Subcutaneous abdominal adipose tissue (tissue), 5 donors: ENCODE data around the gene RNASE4.
A peak's percentile ranks its signal among the peaks of the same experiment; 100 is the strongest.
"Not testable (repeated sequence)": the region's sequence is repeated elsewhere in the genome, so short reads cannot be mapped to it uniquely, and the experiment has no call there.

ENCODE experiments used
- H3K27ac ChIP-seq: one replicate; pipeline ENCODE4 v1.7.0; 2013; ENCODE audit warnings: low read depth, mild to moderate bottlenecking, inconsistent platforms, low read length, moderate library complexity
- H3K27me3 ChIP-seq, 5 donors: one replicate each; pipeline ENCODE4 v1.7.0; 2013; ENCODE audit warnings: low read length in 5 of 5, inconsistent platforms in 1 of 5; ENCODE audit not compliant: control insufficient read depth in 5 of 5, insufficient read depth in 4 of 5
- H3K36me3 ChIP-seq, 5 donors: one replicate each; pipeline ENCODE4 v1.7.0; 2013; ENCODE audit warnings: low read length in 5 of 5; ENCODE audit not compliant: control insufficient read depth in 5 of 5, insufficient read depth in 5 of 5
- H3K4me1 ChIP-seq, 5 donors: one replicate each; pipeline ENCODE4 v1.7.0; 2013; ENCODE audit warnings: low read length in 5 of 5, mild to moderate bottlenecking in 3 of 5, moderate library complexity in 1 of 5; ENCODE audit not compliant: control insufficient read depth in 5 of 5, insufficient read depth in 5 of 5
- H3K4me3 ChIP-seq, 5 donors: one replicate each; pipeline ENCODE4 v1.7.0; 2013; ENCODE audit warnings: low read length in 5 of 5, low read depth in 1 of 5
- H3K9ac ChIP-seq, 5 donors: one replicate each; pipeline ENCODE4 v1.7.0; 2013; ENCODE audit warnings: low read length in 5 of 5, mild to moderate bottlenecking in 4 of 5, moderate library complexity in 3 of 5
- H3K9me3 ChIP-seq, 5 donors: one replicate each; pipeline ENCODE4 v1.7.0; 2013; ENCODE audit warnings: low read length in 5 of 5; ENCODE audit not compliant: control insufficient read depth in 5 of 5
- donor health status: healthy.
- donor health status: healthy.
- donor health status: healthy.
- donor health status: healthy.
- donor health status: healthy.

The RNASE4 gene

DNA sequence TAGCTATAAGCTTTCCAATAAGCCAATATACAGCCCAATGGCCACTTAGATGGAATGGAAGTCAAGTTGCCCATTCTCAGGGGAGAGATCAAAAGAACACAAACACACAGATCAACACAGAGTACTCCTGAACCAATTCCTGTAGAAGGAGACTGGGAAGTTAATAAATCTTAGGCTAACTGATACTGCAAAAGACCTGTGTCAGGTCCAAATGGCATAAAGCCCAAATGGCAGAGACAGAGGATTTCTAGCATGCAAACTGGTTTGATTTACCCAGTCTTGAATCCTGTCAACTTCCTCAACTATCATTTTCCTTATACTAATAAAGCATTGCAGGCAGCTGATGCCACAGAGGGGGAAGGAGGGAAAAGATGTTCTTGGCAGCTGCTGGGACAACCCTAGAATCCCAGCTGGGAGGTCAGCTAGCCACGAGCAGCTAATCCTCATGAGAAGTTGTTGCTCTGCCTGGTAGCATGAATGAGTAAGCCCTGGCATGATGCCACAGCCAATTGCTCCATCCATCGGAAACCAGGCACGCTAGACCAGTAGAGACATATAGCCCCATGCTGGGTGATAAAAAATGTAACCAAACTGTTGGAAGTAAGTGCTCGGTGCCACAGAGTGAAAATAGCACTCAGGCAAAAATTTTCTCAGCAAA is 30.4 kb downstream of the RNASE4 start:
- Histone ChIP-seq H3K36me3 (no peaks in the 10 kb centered on the region), H3K4me3 (no peak overlapping the region), H3K4me1 (peaks cover 0 to 22% (median 7%) of the 10 kb centered on the region in 5 donors)

DNA sequence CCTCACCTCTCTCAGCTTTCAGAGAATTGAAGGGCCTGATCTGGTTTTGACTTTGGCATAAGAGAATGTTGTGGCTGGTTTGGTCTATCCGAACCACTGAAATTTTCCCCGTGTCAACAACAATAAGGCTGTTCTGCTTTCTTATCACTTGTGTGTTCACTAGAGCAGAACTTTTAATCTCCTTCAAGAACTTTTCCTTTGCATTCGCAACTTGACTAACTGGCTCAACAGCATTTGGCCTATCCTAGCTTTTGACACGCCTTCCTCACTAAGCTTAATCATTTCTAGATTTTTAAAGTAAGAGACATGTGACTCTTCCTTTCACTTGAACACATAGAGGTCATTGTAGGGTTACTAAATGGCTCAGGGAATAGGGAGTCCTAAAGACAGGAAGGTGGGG is 35.4 kb downstream of the RNASE4 start:
- Histone ChIP-seq H3K9me3 (no peaks in the 10 kb centered on the region), H3K27me3 (peaks cover 0 to 5% (median 4%) of the 10 kb centered on the region in 5 donors), H3K36me3 (no peaks in the 10 kb centered on the region), H3K4me1 (peaks cover 0 to 6% (median 3%) of the 10 kb centered on the region in 5 donors), H3K9ac (no peak overlapping the region), H3K4me3 (no peak overlapping the region), H3K27ac (no peak overlapping the region)

More for the DNA sequence above, 30.4 kb downstream of the RNASE4 start:
- peak overlapping the region; percentile 19 for H3K27ac ChIP-seq
- H3K9me3 ChIP-seq, result no peaks in the 10 kb centered on the region
- H3K9ac ChIP-seq, result peak overlapping the region in 1 of 5 donors; percentile 24
- peaks cover 0 to 6% (median 0%) of the 10 kb centered on the region in 5 donors for H3K27me3 ChIP-seq

DNA sequence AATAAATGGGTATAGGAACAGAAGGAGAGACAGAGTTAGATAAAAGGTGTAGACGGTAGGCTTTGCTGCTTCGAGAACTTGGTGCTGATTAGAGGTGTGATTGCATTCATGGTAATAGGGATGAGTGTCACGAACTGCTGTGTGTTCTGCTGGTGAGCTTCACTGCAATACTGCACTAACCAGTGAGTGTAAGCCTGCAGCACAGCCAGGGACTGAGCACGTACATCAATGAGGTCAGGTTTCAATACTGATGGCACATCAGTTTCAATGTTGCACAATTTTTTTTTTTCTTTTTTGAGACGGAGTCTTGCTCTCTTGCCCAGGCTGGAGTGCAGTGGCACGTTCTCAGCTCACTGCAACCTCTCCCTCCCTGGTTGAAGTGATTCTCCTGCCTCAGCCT is 36.4 kb downstream of the RNASE4 start:
- H3K36me3 ChIP-seq, result no peaks in the 10 kb centered on the region
- peaks cover 0 to 3% (median 3%) of the 10 kb centered on the region in 5 donors for H3K4me1 ChIP-seq
- H3K27me3 ChIP-seq, result peaks cover 0 to 5% (median 4%) of the 10 kb centered on the region in 5 donors
- H3K4me3 ChIP-seq, result no peak overlapping the region
- no peaks in the 10 kb centered on the region for H3K9me3 ChIP-seq
- H3K9ac ChIP-seq, result no peak overlapping the region
- H3K27ac ChIP-seq, result no peak overlapping the region

DNA sequence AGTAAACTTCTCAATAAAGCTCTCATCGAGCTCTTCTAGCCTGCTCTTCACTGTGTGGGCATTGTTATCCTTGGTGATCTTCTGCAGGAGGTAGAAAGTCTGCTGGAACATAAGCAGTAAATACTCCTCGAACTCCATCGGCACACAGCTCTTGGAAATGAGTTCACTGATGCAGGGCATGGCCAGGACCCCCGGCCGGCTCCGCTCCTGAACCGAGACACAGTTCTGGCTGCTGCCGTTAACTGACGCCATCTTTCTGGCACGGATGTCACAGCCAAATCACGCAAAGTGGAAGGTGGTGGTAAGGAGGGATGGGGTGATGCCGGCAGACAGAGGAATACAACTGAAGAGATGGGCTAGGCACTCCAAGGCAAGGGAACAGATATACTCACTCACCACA is 37.7 kb downstream of the RNASE4 start:
- H3K4me3 ChIP-seq, result no peak overlapping the region
- H3K9ac ChIP-seq, result no peak overlapping the region
- H3K4me1 ChIP-seq, result peaks cover 0 to 3% (median 3%) of the 10 kb centered on the region in 5 donors
- no peaks in the 10 kb centered on the region for H3K9me3 ChIP-seq
- no peaks in the 10 kb centered on the region for H3K36me3 ChIP-seq
- H3K27me3 ChIP-seq, result peaks cover 0 to 5% (median 1%) of the 10 kb centered on the region in 5 donors
- no peak overlapping the region for H3K27ac ChIP-seq

DNA sequence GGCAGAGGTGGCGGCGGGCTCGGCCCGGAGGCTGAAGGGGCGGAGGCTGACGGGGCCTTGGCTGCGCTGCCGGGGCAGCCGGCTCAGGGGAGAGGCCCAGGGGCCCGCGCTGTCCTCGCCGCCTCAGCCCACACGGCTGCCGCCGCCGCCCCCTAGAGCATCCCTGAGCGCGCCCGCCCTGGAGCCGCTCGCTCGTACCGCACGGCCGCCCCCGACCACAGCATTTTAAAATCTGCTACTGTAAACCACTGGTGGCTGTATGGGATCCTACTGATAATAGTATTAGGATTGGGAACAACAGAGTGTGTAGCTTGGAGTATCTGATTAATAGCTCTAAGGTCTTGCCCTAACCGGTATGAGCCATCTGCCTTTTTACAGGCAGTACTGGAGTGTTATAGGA is 39.1 kb downstream of the RNASE4 start:
- Histone ChIP-seq H3K27ac (no peak overlapping the region), H3K9ac (no peak overlapping the region), H3K36me3 (no peaks in the 10 kb centered on the region), H3K4me1 (peaks cover 0 to 3% (median 3%) of the 10 kb centered on the region in 5 donors), H3K9me3 (no peaks in the 10 kb centered on the region), H3K4me3 (peak overlapping the region in 3 of 5 donors; percentile 13 to 36 (median 14)), H3K27me3 (peaks cover 0 to 5% (median 0%) of the 10 kb centered on the region in 5 donors)

DNA sequence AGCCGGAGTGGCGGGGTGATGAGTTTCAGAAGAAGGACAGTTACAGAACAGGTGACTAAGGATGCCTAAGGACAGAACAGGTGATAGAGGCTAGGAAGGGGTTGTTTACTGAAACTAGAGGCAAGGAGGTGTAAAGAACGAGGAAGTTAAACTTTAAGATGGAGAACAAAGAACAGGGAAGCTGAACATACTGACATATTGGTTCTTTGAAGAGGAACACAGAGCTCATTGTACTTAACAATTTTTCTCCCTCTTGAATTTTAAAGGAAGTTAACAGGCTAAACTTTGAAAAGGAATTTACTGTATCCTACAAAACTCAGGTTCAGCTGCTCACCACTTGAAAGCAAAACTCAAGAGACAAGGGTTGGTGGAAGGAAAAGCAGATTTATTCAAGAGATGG is 41.8 kb downstream of the RNASE4 start:
- H3K9me3 ChIP-seq, H3K36me3 ChIP-seq, H3K4me3 ChIP-seq, H3K27ac ChIP-seq, H3K4me1 ChIP-seq, H3K9ac ChIP-seq, H3K27me3 ChIP-seq: not testable (repeated sequence)

DNA sequence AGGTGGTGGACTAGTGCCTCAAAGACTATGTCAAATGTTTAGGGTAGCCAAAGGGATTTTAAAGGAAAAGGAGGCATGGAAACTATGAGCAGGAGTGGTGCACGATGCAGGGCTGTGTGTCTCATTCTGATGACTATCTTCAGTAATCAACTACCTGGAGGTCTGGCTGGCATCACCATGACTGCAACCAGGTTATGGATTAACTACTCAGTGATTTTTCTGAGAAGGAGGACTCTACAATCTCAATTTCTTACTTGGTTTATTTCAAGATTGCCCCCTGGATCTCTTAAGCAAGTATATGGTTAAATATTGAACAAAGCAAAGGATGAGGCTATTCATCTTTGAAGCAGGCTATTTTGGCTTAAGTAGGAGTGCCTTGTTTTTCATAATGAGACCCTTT is 42.2 kb downstream of the RNASE4 start:
- Histone ChIP-seq H3K27me3 (peaks cover 0 to 5% (median 0%) of the 10 kb centered on the region in 5 donors), H3K4me3 (no peak overlapping the region), H3K9ac (no peak overlapping the region), H3K9me3 (no peaks in the 10 kb centered on the region), H3K36me3 (no peaks in the 10 kb centered on the region), H3K27ac (no peak overlapping the region), H3K4me1 (peaks cover 0 to 3% (median 3%) of the 10 kb centered on the region in 5 donors)

DNA sequence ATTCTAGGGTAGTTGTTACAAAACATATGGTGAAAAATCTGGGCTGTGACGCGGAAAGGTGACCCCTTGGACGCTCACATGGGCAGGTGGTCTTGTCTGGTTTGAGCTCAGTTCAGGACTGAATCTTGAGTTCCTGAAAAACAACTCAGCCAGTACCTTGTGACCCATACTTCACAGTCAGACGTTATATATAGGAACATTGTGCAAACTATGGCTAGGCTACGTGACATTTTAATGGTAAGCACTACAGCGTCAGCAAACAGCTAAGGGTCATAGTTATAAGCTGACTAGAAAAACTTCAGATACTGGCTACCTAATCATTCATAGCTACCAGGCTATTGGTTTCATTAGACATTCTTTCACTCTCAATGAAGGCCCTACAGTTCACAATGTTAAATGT is 46.5 kb downstream of the RNASE4 start:
- H3K9ac ChIP-seq, result no peak overlapping the region
- no peak overlapping the region for H3K27ac ChIP-seq
- H3K36me3 ChIP-seq, result no peaks in the 10 kb centered on the region
- H3K9me3 ChIP-seq, result no peaks in the 10 kb centered on the region
- H3K4me1 ChIP-seq, result peaks cover 0 to 8% (median 4%) of the 10 kb centered on the region in 5 donors
- no peak overlapping the region for H3K4me3 ChIP-seq
- no peaks in the 10 kb centered on the region for H3K27me3 ChIP-seq

DNA sequence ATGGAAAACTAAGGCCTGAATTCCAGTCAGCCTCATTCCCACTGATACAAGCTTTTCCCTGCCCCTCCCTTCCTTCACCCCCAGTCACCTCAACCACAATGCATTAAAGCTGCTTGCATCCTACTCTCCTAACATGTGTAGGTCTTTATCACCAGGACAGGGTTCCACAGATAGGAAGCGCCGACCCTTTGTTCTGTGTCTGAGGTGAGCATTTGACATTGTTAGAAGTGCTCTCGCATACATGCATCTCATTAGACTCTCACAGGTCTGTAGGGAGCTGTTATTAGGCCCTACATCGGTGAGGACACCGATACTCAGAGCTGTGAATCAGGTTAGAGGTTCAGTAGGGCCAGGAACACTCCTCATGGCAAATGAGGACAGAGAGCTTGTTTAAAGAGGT is 48.1 kb downstream of the RNASE4 start:
- Histone ChIP-seq H3K4me3 (no peak overlapping the region), H3K27me3 (no peaks in the 10 kb centered on the region), H3K36me3 (no peaks in the 10 kb centered on the region), H3K27ac (no peak overlapping the region), H3K9ac (no peak overlapping the region), H3K4me1 (peaks cover 0 to 8% (median 4%) of the 10 kb centered on the region in 5 donors), H3K9me3 (no peaks in the 10 kb centered on the region)

DNA sequence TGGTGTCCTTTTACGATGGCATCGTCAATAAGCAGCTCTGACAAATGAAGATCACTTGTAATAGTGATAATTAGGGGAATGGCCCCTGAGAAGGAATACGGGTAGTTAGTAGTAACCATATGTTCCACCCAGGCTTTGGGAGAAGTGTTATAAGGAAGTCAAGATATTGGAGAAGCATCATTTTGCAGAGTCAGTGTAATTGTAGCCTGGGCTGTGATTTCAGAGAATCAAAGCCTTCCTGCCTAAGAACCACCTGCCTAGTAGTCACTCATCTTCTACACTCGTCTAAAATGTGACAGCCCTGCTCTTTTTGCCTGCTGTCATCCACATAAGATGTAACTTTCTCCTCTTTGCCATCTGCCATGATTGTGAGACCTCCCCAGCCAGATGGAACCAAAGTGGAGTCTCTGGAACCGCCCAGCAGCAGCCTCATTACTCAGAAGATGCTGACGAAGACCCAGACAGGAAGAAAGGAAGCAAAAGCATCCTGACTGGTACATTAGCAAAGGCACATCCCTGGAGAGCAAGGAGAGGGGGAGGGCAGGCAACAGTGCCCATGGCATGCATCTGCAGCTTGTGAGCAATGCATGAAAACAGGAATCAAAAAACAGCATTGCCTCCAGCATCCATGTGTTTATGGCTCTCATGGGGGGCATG is 48.7 kb downstream of the RNASE4 start:
- H3K9ac ChIP-seq, result no peak overlapping the region
- peaks cover 0 to 8% (median 4%) of the 10 kb centered on the region in 5 donors for H3K4me1 ChIP-seq
- H3K27me3 ChIP-seq, result no peaks in the 10 kb centered on the region
- H3K9me3 ChIP-seq, result no peaks in the 10 kb centered on the region
- no peaks in the 10 kb centered on the region for H3K36me3 ChIP-seq
- H3K27ac ChIP-seq, result no peak overlapping the region
- H3K4me3 ChIP-seq, result no peak overlapping the region
